Activated B cell treated with CpG ODN at 0.5 μM for 24 hours (primary cell): ENCODE results near the gene TLNRD1. TPM values are rescaled to one million over a fixed set of nuclear protein-coding genes. Genes with fewer than 3 reads are reported as not detected.

Experiments
- ATAC-seq: fragments of 200-7000 bp; cut with Tn5 transposase; one replicate; pipeline ENCODE4 v1.10.0; 2021; ENCODE audit warnings: low read depth, mild to moderate bottlenecking, moderate library complexity
- CTCF ChIA-PET: fragments of 350-600 bp; sonication (Branson Sonifier 250); formaldehyde crosslinking; loops from one replicate; lab custom pipeline; 2021; ENCODE audit warnings: antibody characterized with exemption; lab: Charles Lee
- POLR2A ChIA-PET: fragments of 350-600 bp; sonication (Branson Sonifier 250); formaldehyde crosslinking; loops from one replicate; lab custom pipeline; 2021; ENCODE audit warnings: antibody characterized with exemption; lab: Charles Lee
- DNase-seq: peaks from one replicate; pipeline ENCODE4 v3.0.0; 2022
- H3K27ac Mint-ChIP-seq: one replicate; pipeline ENCODE4 v1.8.0; 2020; ENCODE audit warnings: mixed read lengths
- H3K27me3 Mint-ChIP-seq: one replicate; pipeline ENCODE4 v1.8.0; 2021; ENCODE audit warnings: mixed read lengths
- H3K36me3 Mint-ChIP-seq: one replicate; pipeline ENCODE4 v1.8.0; 2021; ENCODE audit warnings: low read depth, mixed read lengths
- H3K4me1 Mint-ChIP-seq: one replicate; pipeline ENCODE4 v1.8.0; 2021; ENCODE audit warnings: mixed read lengths
- H3K4me3 Mint-ChIP-seq: one replicate; pipeline ENCODE4 v1.8.0; 2020; ENCODE audit warnings: mild to moderate bottlenecking, mixed read lengths
- H3K9me3 Mint-ChIP-seq: one replicate; pipeline ENCODE4 v1.8.0; 2020; ENCODE audit warnings: mixed read lengths
- intact Hi-C: fragments of 100-400 bp; cut with micrococcal nuclease; formaldehyde crosslinking; loops from one replicate; pipeline ENCODE4 v1.15.1; 2024
- total RNA-seq: library from RNA; stranded (reverse); gene quantifications from 2 replicates; pipeline ENCODE4 v1.2.3, GENCODE V29; 2022
- TF ChIP-seq, protein P1 (sequence below): fragments of 200-600 bp; IDR thresholded peaks from one replicate; pipeline ENCODE4 v1.8.0; 2022; ENCODE audit warnings: antibody characterized with exemption, mild to moderate bottlenecking

Gene TLNRD1
- total RNA-seq, 1 donor from 2014 or later, result 25.7 TPM

DNA sequence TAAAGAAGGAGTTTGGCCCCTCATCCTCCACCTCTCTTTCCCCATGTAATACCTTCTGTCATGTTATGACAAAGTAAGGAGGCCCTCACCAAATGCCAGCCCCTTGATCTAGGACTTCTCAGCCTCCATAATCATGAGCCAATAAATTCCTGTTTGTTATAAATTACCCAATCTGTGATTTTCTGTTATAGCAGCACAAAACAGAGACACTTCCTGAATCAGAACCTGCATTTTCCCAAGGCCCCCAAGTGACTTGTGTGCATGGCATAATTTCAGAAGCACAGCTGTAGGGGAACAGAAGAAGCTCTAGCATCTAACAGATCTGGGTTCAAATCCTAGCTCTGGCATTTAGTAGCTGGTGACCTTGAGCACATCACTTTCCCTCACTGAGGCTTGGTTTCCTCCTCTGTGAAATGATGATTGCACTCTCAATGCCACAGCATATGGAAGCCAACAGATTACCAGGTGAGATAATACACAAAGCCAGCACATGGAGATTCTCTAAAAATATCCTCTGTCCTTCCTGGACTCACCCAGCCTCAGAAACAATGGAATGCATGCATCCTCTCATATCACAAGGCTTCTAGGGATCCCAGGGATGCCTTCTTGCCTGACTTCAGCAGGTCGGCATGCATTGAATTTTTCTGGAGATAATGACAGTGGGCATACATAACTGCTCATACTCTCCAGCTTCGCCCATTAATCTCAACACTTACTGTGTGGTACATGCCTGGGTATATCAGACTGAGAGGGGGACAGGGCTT is 26.3 kb downstream of the TLNRD1 start:
- CTCF ChIA-PET, result no interaction called here
- H3K4me3 Mint-ChIP-seq, result no peak overlapping the region
- ATAC-seq (no peak), DNase-seq (no peak)
- H3K27me3 Mint-ChIP-seq, result no peaks in the 10 kb centered on the region
- TF ChIP-seq, protein P1, sequence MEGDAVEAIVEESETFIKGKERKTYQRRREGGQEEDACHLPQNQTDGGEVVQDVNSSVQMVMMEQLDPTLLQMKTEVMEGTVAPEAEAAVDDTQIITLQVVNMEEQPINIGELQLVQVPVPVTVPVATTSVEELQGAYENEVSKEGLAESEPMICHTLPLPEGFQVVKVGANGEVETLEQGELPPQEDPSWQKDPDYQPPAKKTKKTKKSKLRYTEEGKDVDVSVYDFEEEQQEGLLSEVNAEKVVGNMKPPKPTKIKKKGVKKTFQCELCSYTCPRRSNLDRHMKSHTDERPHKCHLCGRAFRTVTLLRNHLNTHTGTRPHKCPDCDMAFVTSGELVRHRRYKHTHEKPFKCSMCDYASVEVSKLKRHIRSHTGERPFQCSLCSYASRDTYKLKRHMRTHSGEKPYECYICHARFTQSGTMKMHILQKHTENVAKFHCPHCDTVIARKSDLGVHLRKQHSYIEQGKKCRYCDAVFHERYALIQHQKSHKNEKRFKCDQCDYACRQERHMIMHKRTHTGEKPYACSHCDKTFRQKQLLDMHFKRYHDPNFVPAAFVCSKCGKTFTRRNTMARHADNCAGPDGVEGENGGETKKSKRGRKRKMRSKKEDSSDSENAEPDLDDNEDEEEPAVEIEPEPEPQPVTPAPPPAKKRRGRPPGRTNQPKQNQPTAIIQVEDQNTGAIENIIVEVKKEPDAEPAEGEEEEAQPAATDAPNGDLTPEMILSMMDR, result no peak
- no peaks in the 10 kb centered on the region for H3K36me3 Mint-ChIP-seq
- intact Hi-C loops, result no loop called here
- POLR2A ChIA-PET, result interaction anchor here (0.6 kb wide), 1 partner anchor 1043 kb away, joined by 3 read pairs; no protein-coding TSS in a partner anchor
- H3K9me3 Mint-ChIP-seq, result no peaks in the 10 kb centered on the region
- no peak overlapping the region for H3K27ac Mint-ChIP-seq
- peaks cover 27% of the 10 kb centered on the region for H3K4me1 Mint-ChIP-seq

DNA sequence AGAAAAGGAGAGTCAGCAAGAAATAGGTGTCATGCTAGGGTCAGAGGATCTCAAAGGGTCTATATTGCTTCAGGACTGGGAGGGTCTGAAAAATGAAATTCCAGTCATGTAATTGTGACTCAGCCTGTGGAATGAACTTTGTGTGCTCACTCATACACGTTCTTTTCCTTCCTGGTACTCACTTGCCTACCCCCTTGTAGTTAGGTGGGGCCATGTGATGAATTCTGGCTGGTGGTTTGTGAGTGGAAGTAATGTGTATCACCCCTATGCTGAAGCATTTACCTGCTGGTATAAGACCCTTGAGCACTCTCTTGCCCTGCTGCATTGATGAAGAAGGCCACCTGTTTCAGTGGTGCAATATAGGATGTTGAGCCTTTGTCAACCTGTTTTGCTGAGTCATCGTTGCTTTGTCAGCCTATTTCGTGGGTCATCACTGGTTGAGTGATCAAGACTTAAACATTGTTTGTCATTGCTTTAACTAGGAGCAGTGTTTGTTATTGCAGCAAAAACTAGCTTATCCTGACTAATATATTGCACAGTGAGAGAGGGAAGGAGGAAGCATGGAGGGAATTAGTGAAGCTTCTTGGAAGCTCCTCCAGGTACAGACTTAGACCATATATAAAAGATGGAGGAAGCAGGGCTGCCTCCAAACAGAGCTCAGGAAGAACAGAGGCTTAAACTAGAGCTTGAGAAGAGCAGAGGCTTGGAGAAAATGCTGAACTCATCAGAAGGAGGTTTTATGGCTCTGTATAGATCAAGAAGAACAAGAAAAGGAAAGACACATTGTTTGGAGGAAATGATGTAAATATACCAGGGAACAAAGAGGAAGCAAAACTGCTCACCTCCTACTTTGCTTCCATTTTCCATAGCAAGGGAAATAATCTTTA is 28.9 kb downstream of the TLNRD1 start:
- no peaks in the 10 kb centered on the region for H3K9me3 Mint-ChIP-seq
- peaks cover 11% of the 10 kb centered on the region for H3K4me1 Mint-ChIP-seq
- TF ChIP-seq, protein P1, result no peak
- CTCF ChIA-PET, result interaction anchor here (0.8 kb wide), 1 partner anchor 237 kb away, joined by 3 read pairs; no protein-coding TSS in a partner anchor
- H3K27me3 Mint-ChIP-seq, result no peaks in the 10 kb centered on the region
- POLR2A ChIA-PET, result no interaction called here
- no peak for DNase-seq
- intact Hi-C loops, result no loop called here
- no peak overlapping the region for H3K4me3 Mint-ChIP-seq
- ATAC-seq, result no peak
- no peaks in the 10 kb centered on the region for H3K36me3 Mint-ChIP-seq
- H3K27ac Mint-ChIP-seq, result no peak overlapping the region

DNA sequence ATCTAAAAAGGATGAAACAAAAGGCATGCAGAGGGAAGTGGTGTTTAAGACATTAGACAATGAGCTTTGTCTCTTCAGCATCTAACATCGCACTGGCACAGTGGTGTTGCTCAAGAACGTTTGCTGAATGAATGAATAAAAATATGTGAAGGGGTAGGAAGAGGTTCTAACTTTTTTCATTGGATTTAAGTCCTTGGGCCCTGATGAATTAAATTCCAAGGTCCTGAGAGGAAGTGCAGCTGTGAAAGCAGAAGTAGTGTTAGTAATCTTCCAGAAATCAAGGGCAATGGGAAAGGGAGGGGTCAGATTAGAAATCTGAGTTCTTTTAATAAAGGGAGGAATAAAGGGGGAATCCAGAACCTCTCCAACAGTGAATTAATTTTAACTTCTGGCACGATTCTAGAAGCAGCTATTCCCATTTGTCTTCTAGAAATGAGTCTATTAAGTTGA is 29.6 kb downstream of the TLNRD1 start:
- peaks cover 11% of the 10 kb centered on the region for H3K4me1 Mint-ChIP-seq
- POLR2A ChIA-PET, result no interaction called here
- H3K36me3 Mint-ChIP-seq, result no peaks in the 10 kb centered on the region
- no peak overlapping the region for H3K4me3 Mint-ChIP-seq
- CTCF ChIA-PET, result interaction anchor here (0.8 kb wide), 1 partner anchor 236 kb away, joined by 3 read pairs; no protein-coding TSS in a partner anchor
- intact Hi-C loops, result no loop called here
- no peaks in the 10 kb centered on the region for H3K9me3 Mint-ChIP-seq
- H3K27ac Mint-ChIP-seq, result no peak overlapping the region
- H3K27me3 Mint-ChIP-seq, result no peaks in the 10 kb centered on the region
- ATAC-seq (no peak), DNase-seq (no peak)
- TF ChIP-seq, protein P1, result no peak

DNA sequence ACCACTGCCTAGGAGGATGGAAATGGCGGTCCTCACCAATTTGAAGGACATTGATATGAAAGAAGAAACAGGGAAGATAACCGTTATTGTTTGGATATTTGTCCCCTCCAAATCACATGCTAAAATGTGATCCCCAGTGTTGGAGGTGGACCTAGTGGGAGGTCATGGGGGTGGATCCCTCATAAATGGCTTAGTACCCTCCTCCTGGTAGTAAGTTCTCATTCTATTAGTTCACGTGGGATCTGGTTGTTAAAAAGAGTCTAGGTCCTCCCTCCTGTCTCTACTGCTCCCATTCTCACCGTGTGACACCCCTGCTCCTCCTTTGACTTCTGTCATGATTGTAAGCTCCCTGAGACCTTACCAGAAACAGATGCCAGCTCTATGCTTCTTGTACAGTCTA is 30.5 kb downstream of the TLNRD1 start:
- ChIA-PET POLR2A (no interaction called here), CTCF (no interaction called here)
- intact Hi-C loops, result no loop called here
- no peaks in the 10 kb centered on the region for H3K36me3 Mint-ChIP-seq
- H3K27ac Mint-ChIP-seq, result no peak overlapping the region
- ATAC-seq (no peak), DNase-seq (no peak)
- TF ChIP-seq, protein P1, result no peak
- H3K9me3 Mint-ChIP-seq, result no peaks in the 10 kb centered on the region
- no peaks in the 10 kb centered on the region for H3K27me3 Mint-ChIP-seq
- peaks cover 11% of the 10 kb centered on the region for H3K4me1 Mint-ChIP-seq
- H3K4me3 Mint-ChIP-seq, result no peak overlapping the region

DNA sequence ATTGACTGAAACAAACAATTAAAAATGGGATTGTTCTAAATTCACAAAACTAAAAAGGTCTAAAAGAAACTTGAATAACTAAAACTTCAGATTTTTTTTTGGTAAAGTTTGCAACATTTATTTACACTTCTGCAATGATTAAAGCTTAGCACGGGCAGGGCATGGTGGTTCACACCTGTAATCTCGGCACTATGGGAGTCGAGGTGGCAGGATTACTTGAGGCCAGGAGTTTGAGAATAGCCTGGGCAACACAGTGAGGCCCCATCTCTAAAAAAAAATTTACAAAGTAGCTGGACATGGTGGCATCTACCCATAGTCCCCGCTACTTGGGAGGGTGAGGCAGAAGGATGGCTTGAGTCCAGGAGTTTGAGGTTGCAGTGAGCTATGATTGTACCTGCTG is 31.6 kb downstream of the TLNRD1 start:
- H3K4me1 Mint-ChIP-seq, result peaks cover 11% of the 10 kb centered on the region
- ChIA-PET POLR2A (no interaction called here), CTCF (no interaction called here)

More for the DNA sequence above, 31.6 kb downstream of the TLNRD1 start:
- no peak overlapping the region for H3K27ac Mint-ChIP-seq
- H3K4me3 Mint-ChIP-seq, result no peak overlapping the region
- intact Hi-C loops, result no loop called here
- TF ChIP-seq, protein P1, result no peak
- no peaks in the 10 kb centered on the region for H3K36me3 Mint-ChIP-seq
- DNase-seq (no peak), ATAC-seq (no peak)
- no peaks in the 10 kb centered on the region for H3K27me3 Mint-ChIP-seq
- no peaks in the 10 kb centered on the region for H3K9me3 Mint-ChIP-seq
